PC-3 (cell line): Measurements from ENCODE around the gene SLC37A4. TPM values are rescaled to one million over a fixed set of nuclear protein-coding genes. Genes with fewer than 3 reads are reported as not detected.
"Not testable (repeated sequence)": the region's sequence is repeated elsewhere in the genome, so short reads cannot be mapped to it uniquely, and the experiment has no call there.

Experiments used
- ATAC-seq: fragments of 200-7000 bp; cut with Tn5 transposase; 2 replicates; pipeline ENCODE4 v1.9.1; 2020; ENCODE audit warnings: mild to moderate bottlenecking, moderate library complexity
- BruUV-seq: library from RNA; stranded (reverse); fragments of 400-500 nt; replicated peaks from 2 replicates; lab custom pipeline; 2021; lab: Mats Ljungman, UMichigan
- CTCF ChIA-PET: fragments of 300-600 bp; sonication (Branson Sonifier 250); formaldehyde crosslinking; loops from one replicate; lab custom pipeline; 2022; ENCODE audit warnings: antibody characterized with exemption; lab: Charles Lee
- POLR2A ChIA-PET: fragments of 300-600 bp; sonication (Branson Sonifier 250); formaldehyde crosslinking; loops from one replicate; lab custom pipeline; 2022; ENCODE audit warnings: antibody characterized with exemption; ENCODE audit not compliant: unreplicated experiment; lab: Charles Lee
- DNase-seq: peaks from one replicate; pipeline ENCODE4 v3.0.0-alpha.2; 2015
- H2AFZ ChIP-seq: fragments of 300-600 bp; sonication (generic); 2 replicates; pipeline ENCODE4 v1.6.0; 2016; ENCODE audit warnings: antibody characterized with exemption, low read length
- H3F3A ChIP-seq: fragments of 300-600 bp; sonication (generic); one replicate; pipeline ENCODE4 v1.6.0; 2017; ENCODE audit warnings: antibody characterized with exemption, low read length, control low read depth, mild to moderate bottlenecking; ENCODE audit not compliant: unreplicated experiment
- H3K27ac ChIP-seq: fragments of 300-600 bp; sonication (generic); 2 replicates; pipeline ENCODE4 v1.5.1; 2016; ENCODE audit warnings: mild to moderate bottlenecking, low read length
- H3K27me3 ChIP-seq: fragments of 300-600 bp; sonication (generic); 2 replicates; pipeline ENCODE4 v1.6.1; 2016; ENCODE audit warnings: low read length, mixed read lengths
- H3K36me3 ChIP-seq: fragments of 300-600 bp; sonication (generic); 2 replicates; pipeline ENCODE4 v1.6.1; 2016; ENCODE audit warnings: low read depth, mixed run types, low read length, mixed read lengths
- H3K4me1 ChIP-seq: fragments of 300-600 bp; sonication (generic); 2 replicates; pipeline ENCODE4 v1.5.1; 2016; ENCODE audit warnings: low read length; ENCODE audit not compliant: insufficient read depth
- H3K4me2 ChIP-seq: fragments of 300-600 bp; sonication (generic); 2 replicates; pipeline ENCODE4 v1.6.0; 2016; ENCODE audit warnings: low read length
- H3K4me3 ChIP-seq: fragments of 300-600 bp; sonication (generic); 2 replicates; pipeline ENCODE4 v1.5.1; 2016; ENCODE audit warnings: mild to moderate bottlenecking, low read length, mixed read lengths
- H3K79me2 ChIP-seq: fragments of 300-600 bp; sonication (generic); 2 replicates; pipeline ENCODE4 v1.6.1; 2017; ENCODE audit warnings: low read length, mixed read lengths
- H3K9ac ChIP-seq: fragments of 300-600 bp; sonication (generic); 2 replicates; pipeline ENCODE4 v1.6.0; 2016; ENCODE audit warnings: mild to moderate bottlenecking, low read length
- H3K9me2 ChIP-seq: fragments of 300-600 bp; sonication (generic); replicated peaks from 2 replicates; pipeline ENCODE4 v1.6.1; 2016; ENCODE audit warnings: mixed run types, low read length, mixed read lengths
- H3K9me3 ChIP-seq: fragments of 300-600 bp; sonication (generic); 2 replicates; pipeline ENCODE4 v1.6.1; 2016; ENCODE audit warnings: low read length, mixed read lengths
- H4K20me1 ChIP-seq: fragments of 300-600 bp; sonication (generic); 2 replicates; pipeline ENCODE4 v1.6.1; 2016; ENCODE audit warnings: low read length, mixed read lengths
- EZH2 ChIP-seq: fragments of 300-600 bp; sonication (generic); IDR thresholded peaks from one replicate; pipeline ENCODE4 v1.6.1; 2017; ENCODE audit warnings: antibody characterized with exemption, mild to moderate bottlenecking, low read length; ENCODE audit not compliant: unreplicated experiment
- EZH2phosphoT487 ChIP-seq: fragments of 300-600 bp; sonication (generic); IDR thresholded peaks from 2 replicates; pipeline ENCODE4 v1.6.1; 2018; ENCODE audit warnings: mild to moderate bottlenecking, antibody characterized with exemption, low read length, borderline replicate concordance
- intact Hi-C: fragments of 100-400 bp; cut with micrococcal nuclease; formaldehyde crosslinking; loops from 2 replicates; pipeline ENCODE4 v1.9.0; 2023
- total RNA-seq: library from RNA; depleted of rRNA; stranded (reverse); fragments of >200 nt; gene quantifications from 2 replicates; pipeline ENCODE4 v1.2.3, GENCODE V29; 2014
- TF ChIP-seq, protein P1 (sequence below): fragments of 300-600 bp; sonication (generic); conservative IDR thresholded peaks from 2 replicates; pipeline ENCODE4 v1.5.1; 2017; ENCODE audit warnings: antibody characterized with exemption, low read depth, mild to moderate bottlenecking, low read length

SLC37A4 gene
- total RNA-seq, 1 experiment from 2014 or later: 31.4 TPM

DNA sequence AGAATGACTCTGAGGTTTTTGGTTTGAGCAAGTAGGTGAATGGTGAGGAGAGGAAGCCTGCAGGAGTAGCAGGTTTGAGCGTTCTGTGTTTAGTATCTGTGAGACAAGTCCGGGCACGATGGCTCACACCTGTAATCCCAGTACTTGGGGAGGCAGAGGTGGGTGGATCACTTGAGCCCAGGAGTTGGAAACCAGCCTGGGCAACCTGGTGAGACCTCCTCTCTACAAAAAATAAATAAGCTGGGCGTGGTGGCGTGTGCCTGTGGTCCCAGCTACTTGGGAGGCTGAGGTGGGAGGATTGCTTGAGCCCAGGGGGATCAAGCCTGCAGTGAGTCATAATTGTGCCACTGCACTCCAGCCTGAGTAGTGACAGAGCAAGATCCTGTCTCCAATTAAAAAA is 42.4 kb downstream of the SLC37A4 start:
- BruUV-seq: no TSS peak
- no peak overlapping the region for H3K9ac ChIP-seq
- no peak overlapping the region for H3K4me3 ChIP-seq
- intact Hi-C loops: no loop called here
- no peak for ATAC-seq
- no peak for DNase-seq
- H3K9me3 ChIP-seq: no peaks in the 10 kb centered on the region
- H3K27me3 ChIP-seq: no peaks in the 10 kb centered on the region
- no peaks in the 10 kb centered on the region for H3K9me2 ChIP-seq
- CTCF ChIA-PET: no interaction called here
- no peaks in the 10 kb centered on the region for H3F3A ChIP-seq
- H2AFZ ChIP-seq: no peak overlapping the region
- H3K27ac ChIP-seq: no peak overlapping the region
- H3K4me1 ChIP-seq: no peaks in the 10 kb centered on the region
- H4K20me1 ChIP-seq: no peaks in the 10 kb centered on the region
- H3K36me3 ChIP-seq: no peaks in the 10 kb centered on the region
- no peak overlapping the region for H3K4me2 ChIP-seq
- POLR2A ChIA-PET: no interaction called here
- no peaks in the 10 kb centered on the region for H3K79me2 ChIP-seq
- TF ChIP-seq EZH2: no peak
- TF ChIP-seq, protein P1, sequence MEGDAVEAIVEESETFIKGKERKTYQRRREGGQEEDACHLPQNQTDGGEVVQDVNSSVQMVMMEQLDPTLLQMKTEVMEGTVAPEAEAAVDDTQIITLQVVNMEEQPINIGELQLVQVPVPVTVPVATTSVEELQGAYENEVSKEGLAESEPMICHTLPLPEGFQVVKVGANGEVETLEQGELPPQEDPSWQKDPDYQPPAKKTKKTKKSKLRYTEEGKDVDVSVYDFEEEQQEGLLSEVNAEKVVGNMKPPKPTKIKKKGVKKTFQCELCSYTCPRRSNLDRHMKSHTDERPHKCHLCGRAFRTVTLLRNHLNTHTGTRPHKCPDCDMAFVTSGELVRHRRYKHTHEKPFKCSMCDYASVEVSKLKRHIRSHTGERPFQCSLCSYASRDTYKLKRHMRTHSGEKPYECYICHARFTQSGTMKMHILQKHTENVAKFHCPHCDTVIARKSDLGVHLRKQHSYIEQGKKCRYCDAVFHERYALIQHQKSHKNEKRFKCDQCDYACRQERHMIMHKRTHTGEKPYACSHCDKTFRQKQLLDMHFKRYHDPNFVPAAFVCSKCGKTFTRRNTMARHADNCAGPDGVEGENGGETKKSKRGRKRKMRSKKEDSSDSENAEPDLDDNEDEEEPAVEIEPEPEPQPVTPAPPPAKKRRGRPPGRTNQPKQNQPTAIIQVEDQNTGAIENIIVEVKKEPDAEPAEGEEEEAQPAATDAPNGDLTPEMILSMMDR: no peak
- no peak for TF ChIP-seq EZH2phosphoT487

DNA sequence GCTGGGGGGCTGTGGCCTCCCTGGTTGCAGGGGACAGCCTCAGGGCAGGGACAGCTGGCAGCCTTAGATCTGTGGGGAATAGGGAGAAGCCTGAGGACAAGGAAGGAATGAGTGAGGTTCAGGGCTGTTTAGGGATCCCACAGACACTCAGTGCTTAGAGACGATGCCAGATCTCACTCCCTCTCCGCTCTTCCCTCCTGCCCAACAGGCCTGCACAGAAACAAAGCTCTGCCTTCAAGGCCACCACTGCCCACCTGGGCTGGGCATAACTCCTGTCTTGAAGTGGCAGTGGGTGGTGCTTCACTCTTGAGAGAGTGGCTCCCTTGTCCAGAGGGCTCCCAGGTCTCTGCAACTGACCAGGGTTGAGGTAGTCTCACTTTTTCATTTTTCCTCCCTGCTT is 45.9 kb downstream of the SLC37A4 start:
- BruUV-seq: no TSS peak
- Histone ChIP-seq H2AFZ (no peak overlapping the region), H3K27me3 (no peaks in the 10 kb centered on the region), H3K9me2 (no peaks in the 10 kb centered on the region), H3K79me2 (no peaks in the 10 kb centered on the region), H4K20me1 (no peaks in the 10 kb centered on the region), H3K4me1 (no peaks in the 10 kb centered on the region), H3K4me3 (no peak overlapping the region), H3K4me2 (no peak overlapping the region), H3K36me3 (no peaks in the 10 kb centered on the region), H3K9me3 (no peaks in the 10 kb centered on the region), H3K9ac (no peak overlapping the region), H3F3A (no peaks in the 10 kb centered on the region), H3K27ac (no peak overlapping the region)
- intact Hi-C loops: no loop called here
- ChIA-PET CTCF (no interaction called here), POLR2A (no interaction called here)
- ATAC-seq (no peak), DNase-seq (no peak)
- TF ChIP-seq EZH2phosphoT487 (no peak), EZH2 (no peak)
- TF ChIP-seq, protein P1: no peak

DNA sequence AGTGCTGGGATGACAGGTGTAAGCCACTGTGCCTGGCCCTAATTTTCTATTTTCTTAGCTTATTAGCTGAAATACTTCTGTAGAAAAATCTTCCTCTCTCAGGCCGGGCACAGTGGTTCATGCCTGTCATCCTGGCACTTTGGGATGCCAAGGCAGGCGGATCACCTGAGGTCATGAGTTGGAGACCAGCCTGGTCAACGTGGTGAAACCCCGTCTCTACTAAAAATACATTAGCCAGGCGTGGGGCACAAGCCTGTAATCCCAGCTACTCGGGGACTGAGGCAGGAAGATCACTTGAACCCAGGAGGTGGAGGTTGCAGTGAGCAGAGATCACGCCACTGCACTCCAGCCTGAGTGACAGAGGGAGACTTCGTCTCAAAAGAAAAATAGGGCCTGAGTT is 46.3 kb downstream of the SLC37A4 start:
- not testable (repeated sequence) for H4K20me1 ChIP-seq

More for the DNA sequence above, 46.3 kb downstream of the SLC37A4 start:
- H3K36me3 ChIP-seq, BruUV-seq, H3K27ac ChIP-seq, intact Hi-C loops, H3K4me2 ChIP-seq, CTCF ChIA-PET, H2AFZ ChIP-seq, H3K27me3 ChIP-seq, H3F3A ChIP-seq, H3K9ac ChIP-seq, H3K79me2 ChIP-seq, H3K9me2 ChIP-seq, ATAC-seq, H3K4me3 ChIP-seq, DNase-seq, POLR2A ChIA-PET, H3K9me3 ChIP-seq, H3K4me1 ChIP-seq: not testable (repeated sequence)
